Gastrocnemius medialis (tissue), 4 donors: ENCODE measurements around the gene OGFR. TPM values are rescaled to one million over a fixed set of nuclear protein-coding genes. Genes with fewer than 3 reads are reported as not detected.

Source experiments
- ATAC-seq, 2 donors: fragments of 150-250 bp; one replicate each; pipeline ENCODE4 v1.9.1; 2016
- DNase-seq, 2 donors: peaks; one replicate each; pipeline ENCODE4 v3.0.0-alpha.2; 2019
- H3K27ac ChIP-seq, 4 donors: fragments of 200-600 bp; sonication (generic); 1 replicate in 1 of 4; 2 replicates in 3 of 4; pipeline ENCODE4 v1.5.1; 2016 to 2018; ENCODE audit warnings: mild to moderate bottlenecking in 2 of 4, moderate library complexity in 1 of 4
- H3K27me3 ChIP-seq, 3 donors: fragments of 200-600 bp; sonication (generic) in 2 of 3; 1 replicate in 1 of 3; 2 replicates in 2 of 3; pipeline versions ENCODE4 v1.5.1 to v1.6.0; 2016 to 2019; ENCODE audit warnings: mild to moderate bottlenecking in 1 of 3, moderate library complexity in 1 of 3
- H3K36me3 ChIP-seq, 2 donors: fragments of 200-600 bp; sonication (generic) in 1 of 2; one replicate each; pipeline ENCODE4 v1.5.1; 2017 to 2018
- H3K4me1 ChIP-seq, 2 donors: fragments of 200-600 bp; sonication (generic) in 1 of 2; one replicate each; pipeline ENCODE4 v1.5.1; 2016 to 2017; ENCODE audit warnings: mild to moderate bottlenecking in 2 of 2
- H3K4me3 ChIP-seq, 4 donors: fragments of 200-600 bp; sonication (generic) in 3 of 4; 1 replicate in 1 of 4; 2 replicates in 3 of 4; pipeline ENCODE4 v1.5.1; 2016 to 2019; ENCODE audit warnings: mild to moderate bottlenecking in 2 of 4
- H3K9me3 ChIP-seq, 3 donors: fragments of 200-600 bp; sonication (generic) in 2 of 3; 1 replicate in 1 of 3; 2 replicates in 2 of 3; pipeline ENCODE4 v1.5.1; 2016 to 2019
- POLR2A ChIP-seq, 2 donors: fragments of 450-650 bp; IDR thresholded peaks; one replicate each; pipeline ENCODE4 v1.6.1; 2017; ENCODE audit warnings: antibody characterized with exemption in 2 of 2, mild to moderate bottlenecking in 2 of 2, moderate library complexity in 2 of 2
- in situ Hi-C, 4 donors: fragments of 200-750 bp; cut with MboI; loops; one replicate each; pipeline versions ENCODE4 v1.15.0 to v1.8.0; 2017; ENCODE audit warnings: low sequenced_read_pairs in 4 of 4
- intact Hi-C: fragments of 100-400 bp; cut with DNase I; formaldehyde crosslinking; loops from one replicate; pipeline ENCODE4 v1.15.1; 2023; ENCODE audit warnings: low total_unique reads
- total RNA-seq, 4 donors: library from RNA; depleted of rRNA; stranded (reverse); fragments of >200 nt; gene quantifications; one replicate each; pipeline versions ENCODE4 v1.1.0 to v1.2.3, GENCODE V29; 2016
- TF ChIP-seq, protein P1 (sequence below), 5 experiments: fragments of 450-650 bp in 3 of 5; fragments of 200-600 bp in 2 of 5; sonication (generic) in 2 of 5; IDR thresholded peaks in 4 of 5; conservative IDR thresholded peaks in 1 of 5; 1 replicate in 4 of 5; 2 replicates in 1 of 5; pipeline ENCODE4 v1.5.1; 2016 to 2019; ENCODE audit warnings: antibody characterized with exemption in 5 of 5, mild to moderate bottlenecking in 3 of 5, moderate library complexity in 3 of 5

The OGFR gene
- total RNA-seq, 4 donors from 2014 or later, result 21.9 to 52.1 (median 40.5) TPM

DNA sequence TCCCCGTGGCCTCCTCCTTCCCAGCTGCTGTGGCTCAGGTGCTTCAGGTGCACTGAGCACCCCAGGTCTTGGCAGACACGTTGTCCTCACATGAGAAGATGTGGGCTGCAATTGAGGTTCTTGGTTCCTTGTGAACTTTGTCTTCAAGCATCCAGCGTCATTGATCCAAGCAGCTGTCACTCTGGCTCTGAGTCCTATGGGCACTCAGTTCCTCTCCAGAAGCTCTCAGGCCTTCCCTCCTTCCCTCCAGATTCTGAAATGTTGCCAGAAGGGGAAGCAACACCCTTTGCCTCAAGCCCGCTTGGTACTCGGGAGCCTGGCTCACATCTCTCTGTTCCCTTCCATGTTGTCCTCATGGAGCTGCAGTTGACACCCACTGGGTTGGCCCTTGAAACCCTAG, 16.8 kb upstream of the OGFR start:
- TF ChIP-seq, protein P1, sequence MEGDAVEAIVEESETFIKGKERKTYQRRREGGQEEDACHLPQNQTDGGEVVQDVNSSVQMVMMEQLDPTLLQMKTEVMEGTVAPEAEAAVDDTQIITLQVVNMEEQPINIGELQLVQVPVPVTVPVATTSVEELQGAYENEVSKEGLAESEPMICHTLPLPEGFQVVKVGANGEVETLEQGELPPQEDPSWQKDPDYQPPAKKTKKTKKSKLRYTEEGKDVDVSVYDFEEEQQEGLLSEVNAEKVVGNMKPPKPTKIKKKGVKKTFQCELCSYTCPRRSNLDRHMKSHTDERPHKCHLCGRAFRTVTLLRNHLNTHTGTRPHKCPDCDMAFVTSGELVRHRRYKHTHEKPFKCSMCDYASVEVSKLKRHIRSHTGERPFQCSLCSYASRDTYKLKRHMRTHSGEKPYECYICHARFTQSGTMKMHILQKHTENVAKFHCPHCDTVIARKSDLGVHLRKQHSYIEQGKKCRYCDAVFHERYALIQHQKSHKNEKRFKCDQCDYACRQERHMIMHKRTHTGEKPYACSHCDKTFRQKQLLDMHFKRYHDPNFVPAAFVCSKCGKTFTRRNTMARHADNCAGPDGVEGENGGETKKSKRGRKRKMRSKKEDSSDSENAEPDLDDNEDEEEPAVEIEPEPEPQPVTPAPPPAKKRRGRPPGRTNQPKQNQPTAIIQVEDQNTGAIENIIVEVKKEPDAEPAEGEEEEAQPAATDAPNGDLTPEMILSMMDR (IDR thresholded peaks at IDR 0.05 in 4 of 5, conservative IDR thresholded peaks at IDR 0.05 in 1 of 5), result no peak
- TF ChIP-seq POLR2A (IDR thresholded peaks at IDR 0.05), result no peak
- H3K9me3 ChIP-seq, result no peaks in the 10 kb centered on the region
- in situ Hi-C loops (loop anchor here in 1 of 4 donors (25.0 kb wide), 1 partner anchor 126 kb away; no protein-coding TSS in a partner anchor), intact Hi-C loops (no loop called here)
- no peak overlapping the region for H3K27ac ChIP-seq
- ATAC-seq (no peak), DNase-seq (no peak)
- H3K4me3 ChIP-seq, result no peak overlapping the region
- no peaks in the 10 kb centered on the region for H3K27me3 ChIP-seq
- no peaks in the 10 kb centered on the region for H3K36me3 ChIP-seq
- H3K4me1 ChIP-seq, result peaks cover 0 to 13% of the 10 kb centered on the region in 2 donors

DNA sequence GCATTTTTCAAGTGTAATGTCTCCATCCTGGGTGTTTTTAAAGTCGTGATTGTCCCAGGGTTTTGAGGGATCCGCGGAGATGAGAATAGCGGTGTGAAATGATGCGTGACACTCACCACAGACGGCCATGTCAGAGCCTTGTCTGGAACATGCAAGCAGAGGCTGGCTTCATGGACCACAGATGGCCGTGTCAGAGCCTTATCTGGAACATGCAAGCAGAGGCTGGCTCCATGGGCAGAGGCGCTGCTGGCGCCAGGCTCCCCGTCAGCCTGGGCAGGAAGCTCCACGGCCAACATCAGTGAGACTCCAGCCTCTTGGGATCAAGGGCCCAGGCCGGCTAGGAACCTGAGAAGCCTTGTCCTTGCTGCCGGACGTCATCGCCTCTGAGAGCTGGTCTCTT, 16.0 kb upstream of the OGFR start:
- ATAC-seq (no peak), DNase-seq (no peak)
- Histone ChIP-seq H3K27me3 (no peaks in the 10 kb centered on the region), H3K9me3 (no peaks in the 10 kb centered on the region), H3K4me1 (peaks cover 0 to 10% of the 10 kb centered on the region in 2 donors), H3K36me3 (no peaks in the 10 kb centered on the region), H3K4me3 (no peak overlapping the region), H3K27ac (no peak overlapping the region)
- no peak for TF ChIP-seq POLR2A (IDR thresholded peaks at IDR 0.05)
- TF ChIP-seq, protein P1 (IDR thresholded peaks at IDR 0.05 in 4 of 5, conservative IDR thresholded peaks at IDR 0.05 in 1 of 5), result no peak
- intact Hi-C loops (no loop called here), in situ Hi-C loops (loop anchor here in 1 of 4 donors (25.0 kb wide), 1 partner anchor 126 kb away; no protein-coding TSS in a partner anchor)

DNA sequence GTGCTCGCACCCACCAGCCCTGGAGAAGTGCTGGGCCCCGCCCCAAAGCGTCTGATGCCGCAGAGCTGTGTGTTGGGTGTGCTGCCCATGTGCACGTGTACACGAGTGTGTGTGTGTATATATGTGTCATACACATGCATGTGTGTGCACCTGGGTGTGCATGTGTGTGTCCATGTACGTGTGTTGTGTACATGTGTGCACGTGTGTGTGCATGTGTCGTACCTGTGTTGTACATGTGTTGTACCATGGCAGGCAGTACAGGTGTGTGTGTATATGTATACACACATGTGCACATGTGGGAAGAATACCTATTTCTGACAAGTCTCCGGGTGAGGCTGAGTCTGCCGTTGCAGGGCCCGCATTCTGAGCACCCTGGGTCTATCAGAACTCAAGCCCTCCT, 14.6 kb upstream of the OGFR start:
- Histone ChIP-seq H3K27me3 (no peaks in the 10 kb centered on the region), H3K9me3 (no peaks in the 10 kb centered on the region), H3K4me1 (peaks cover 6 to 9% of the 10 kb centered on the region in 2 donors), H3K4me3 (no peak overlapping the region), H3K36me3 (no peaks in the 10 kb centered on the region), H3K27ac (no peak overlapping the region)
- TF ChIP-seq, protein P1 (IDR thresholded peaks at IDR 0.05 in 4 of 5, conservative IDR thresholded peaks at IDR 0.05 in 1 of 5), result no peak
- no peak for TF ChIP-seq POLR2A (IDR thresholded peaks at IDR 0.05)
- DNase-seq (no peak), ATAC-seq (no peak)
- in situ Hi-C loops, result loop anchor here in 1 of 4 donors (25.0 kb wide), 1 partner anchor 128 kb away; no protein-coding TSS in a partner anchor
- intact Hi-C loops, result loop anchor here (5.0 to 10.0 kb wide), 3 partner anchors 137 to 425 kb away; partner anchors contain the start of genes CABLES2, DIDO1 and YTHDF1

DNA sequence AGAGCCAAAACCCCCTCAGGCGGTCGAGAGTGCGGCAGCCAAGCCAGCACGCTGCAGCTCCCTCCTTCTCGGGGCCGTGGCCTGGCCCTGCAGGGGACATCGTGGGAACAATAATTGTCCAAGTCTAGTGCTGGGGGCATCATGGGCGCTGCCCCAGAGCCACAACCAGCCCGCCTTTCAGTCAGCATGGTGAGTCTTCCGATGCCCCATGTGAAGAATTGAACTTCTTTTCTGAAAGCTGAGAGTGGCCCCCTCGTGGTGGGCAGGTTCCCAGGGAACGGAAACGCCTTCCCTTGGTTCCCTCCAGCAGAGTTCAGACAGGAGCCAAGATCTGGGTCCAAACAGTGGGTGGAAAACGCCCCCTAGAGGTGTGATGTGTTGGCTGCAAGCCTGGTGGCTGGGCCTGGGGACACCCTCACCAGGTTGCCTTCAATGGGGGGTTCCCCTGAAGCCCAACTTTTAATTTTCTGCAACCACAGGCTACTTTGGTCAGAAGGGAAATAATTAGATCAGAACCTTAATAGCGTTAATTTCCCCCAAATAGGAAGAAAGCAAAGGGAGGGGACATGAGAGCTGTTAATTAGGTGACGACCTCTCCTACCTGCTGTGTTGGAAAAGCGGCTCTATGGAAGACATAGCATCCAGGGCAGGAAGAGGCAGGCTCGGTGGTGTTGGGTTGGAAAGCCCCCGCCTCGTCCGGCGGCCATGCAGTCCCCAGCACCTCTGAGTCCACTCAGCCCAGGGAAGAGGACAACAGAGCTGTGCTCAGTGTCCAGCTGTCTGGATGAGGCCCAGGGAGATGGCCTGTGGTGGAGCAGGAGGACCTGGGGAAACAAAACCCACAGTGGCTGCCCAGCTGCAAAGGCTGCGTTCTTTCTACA, 13.1 kb upstream of the OGFR start:
- Histone ChIP-seq H3K9me3 (no peaks in the 10 kb centered on the region), H3K36me3 (no peaks in the 10 kb centered on the region), H3K4me3 (no peak overlapping the region), H3K27me3 (no peaks in the 10 kb centered on the region), H3K27ac (no peak overlapping the region), H3K4me1 (peaks cover 7 to 9% of the 10 kb centered on the region in 2 donors)
- DNase-seq (peak in 1 of 2 donors; percentile 61), ATAC-seq (no peak)
- intact Hi-C loops (loop anchor here (1.0 to 10.0 kb wide), 5 partner anchors 123 to 423 kb away; partner anchors contain the start of genes CABLES2, DIDO1 and YTHDF1), in situ Hi-C loops (loop anchor here in 1 of 4 donors (25.0 kb wide), 1 partner anchor 129 kb away; no protein-coding TSS in a partner anchor)
- TF ChIP-seq, protein P1 (IDR thresholded peaks at IDR 0.05 in 4 of 5, conservative IDR thresholded peaks at IDR 0.05 in 1 of 5), result peak; percentile 55 to 80 (median 77)
- TF ChIP-seq POLR2A (IDR thresholded peaks at IDR 0.05), result no peak
